Measurements from ENCODE around the gene LRGUK. TPM values are rescaled to one million over a fixed set of nuclear protein-coding genes. Genes with fewer than 3 reads are reported as not detected.

LRGUK gene
- total RNA-seq, 1 donor from 2014 or later = 0.11 TPM

DNA sequence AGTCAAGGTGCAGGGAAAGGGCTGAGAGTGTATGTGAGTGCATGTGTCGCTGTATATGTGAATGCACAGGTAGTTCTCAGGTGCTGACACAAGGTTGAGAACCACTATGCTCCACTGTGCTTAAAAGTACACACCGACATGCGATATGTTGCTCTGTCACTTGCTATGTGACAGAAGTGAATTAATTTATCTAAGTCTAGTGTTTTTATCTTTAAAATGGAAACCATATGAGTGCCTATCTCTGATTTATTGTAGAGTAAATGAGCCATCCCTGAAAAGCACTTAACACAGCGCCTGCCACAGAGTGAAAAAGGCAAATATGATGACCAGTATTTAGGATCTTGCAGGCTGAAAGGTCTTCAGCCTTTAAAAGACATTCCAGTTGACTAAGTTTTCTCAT lies 184.7 kb downstream of the LRGUK start:
- intact Hi-C loops (cut with micrococcal nuclease) = no loop called here
- Mint-ChIP-seq H3K4me3 (ENCODE audit: low read depth) (no peak overlapping the region), H3K27me3 (ENCODE audit: low read depth) (no peaks in the 10 kb centered on the region), H3K9me3 (no peaks in the 10 kb centered on the region), H3K36me3 (ENCODE audit: low read depth) (peaks cover 3% of the 10 kb centered on the region), H3K27ac (no peak overlapping the region), H3K4me1 (ENCODE audit: low read depth) (peaks cover 7% of the 10 kb centered on the region)
- DNase-seq (ENCODE audit: low spot score) = no peak

GRCh38 chr7:134312717-134313116 lies 185.6 kb downstream of the LRGUK start:
- Mint-ChIP-seq H3K27ac (no peak overlapping the region), H3K4me3 (ENCODE audit: low read depth) (no peak overlapping the region), H3K36me3 (ENCODE audit: low read depth) (peaks cover 3% of the 10 kb centered on the region), H3K4me1 (ENCODE audit: low read depth) (peaks cover 14% of the 10 kb centered on the region), H3K9me3 (no peaks in the 10 kb centered on the region), H3K27me3 (ENCODE audit: low read depth) (no peaks in the 10 kb centered on the region)
- DNase-seq (ENCODE audit: low spot score) = no peak
- intact Hi-C loops (cut with micrococcal nuclease) = no loop called here

- no peak overlapping the region for H3K4me3 Mint-ChIP-seq (ENCODE audit: low read depth)
- H3K27ac Mint-ChIP-seq = no peak overlapping the region
- H3K9me3 Mint-ChIP-seq = no peaks in the 10 kb centered on the region
- H3K36me3 Mint-ChIP-seq (ENCODE audit: low read depth) = peaks cover 3% of the 10 kb centered on the region
- intact Hi-C loops (cut with micrococcal nuclease) = no loop called here
- peaks cover 15% of the 10 kb centered on the region for H3K4me1 Mint-ChIP-seq (ENCODE audit: low read depth)
- no peaks in the 10 kb centered on the region for H3K27me3 Mint-ChIP-seq (ENCODE audit: low read depth)
- DNase-seq (ENCODE audit: low spot score) = no peak
Observed at GRCh38 chr7:134313543-134313942, 186.4 kb downstream of the LRGUK start.

Other genes with a start within 250 kb of the LRGUK start
- gene SLC35B4, start 189.6 kb downstream of the LRGUK start, total RNA-seq = 22.8 and 23.1 TPM in 2 replicates